Gastrocnemius medialis (tissue), 4 donors: Measurements from ENCODE around the gene WNT2.

Source experiments
- CTCF ChIP-seq, 5 experiments: fragments of 450-650 bp in 3 of 5; fragments of 200-600 bp in 2 of 5; sonication (generic) in 2 of 5; IDR thresholded peaks in 4 of 5; conservative IDR thresholded peaks in 1 of 5; 1 replicate in 4 of 5; 2 replicates in 1 of 5; pipeline ENCODE4 v1.5.1; 2016 to 2019; ENCODE audit warnings: antibody characterized with exemption in 5 of 5, mild to moderate bottlenecking in 3 of 5, moderate library complexity in 3 of 5
- POLR2A ChIP-seq, 2 donors: fragments of 450-650 bp; IDR thresholded peaks; one replicate each; pipeline ENCODE4 v1.6.1; 2017; ENCODE audit warnings: antibody characterized with exemption in 2 of 2, mild to moderate bottlenecking in 2 of 2, moderate library complexity in 2 of 2

- no peak for TF ChIP-seq CTCF (IDR thresholded peaks at IDR 0.05 in 4 of 5, conservative IDR thresholded peaks at IDR 0.05 in 1 of 5)
- no peak for TF ChIP-seq POLR2A (IDR thresholded peaks at IDR 0.05)
Measured at GRCh38 chr7:117322741-117323304, at the start of gene WNT2.
